Ishikawa (cell line): Measurements from ENCODE around the gene AKAP1.

Source experiments
- CEBPB ChIP-seq: IDR thresholded peaks from 2 replicates; pipeline ENCODE4 v1.6.1; 2012
- CREB1 ChIP-seq: IDR thresholded peaks from 2 replicates; pipeline ENCODE4 v1.6.1; 2012; ENCODE audit warnings: low read depth
- EGR1 ChIP-seq: IDR thresholded peaks from 2 replicates; pipeline ENCODE4 v1.6.1; 2012
- EP300 ChIP-seq: IDR thresholded peaks from 2 replicates; pipeline ENCODE4 v1.6.1; 2012; ENCODE audit warnings: borderline replicate concordance
- FOXM1 ChIP-seq: IDR thresholded peaks from 2 replicates; pipeline ENCODE4 v1.6.1; 2012; ENCODE audit warnings: low read depth, borderline replicate concordance
- MAX ChIP-seq: IDR thresholded peaks from 2 replicates; pipeline ENCODE4 v1.6.1; 2012
- NFIC ChIP-seq: IDR thresholded peaks from 2 replicates; pipeline ENCODE4 v1.6.1; 2012
- RAD21 ChIP-seq: IDR thresholded peaks from 2 replicates; pipeline ENCODE4 v1.6.1; 2012; ENCODE audit warnings: low read depth
- REST ChIP-seq: IDR thresholded peaks from 2 replicates; pipeline ENCODE4 v1.6.1; 2012; ENCODE audit warnings: low read depth, mild to moderate bottlenecking
- TAF1 ChIP-seq: IDR thresholded peaks from 2 replicates; pipeline ENCODE4 v1.6.1; 2012; ENCODE audit warnings: low read depth, mild to moderate bottlenecking
- TCF12 ChIP-seq: IDR thresholded peaks from 2 replicates; pipeline ENCODE4 v1.6.1; 2012; ENCODE audit warnings: low read depth
- TEAD4 ChIP-seq: IDR thresholded peaks from 2 replicates; pipeline ENCODE4 v1.6.1; 2012
- USF1 ChIP-seq: IDR thresholded peaks from 2 replicates; pipeline ENCODE4 v1.6.1; 2012
- YY1 ChIP-seq: IDR thresholded peaks from 2 replicates; pipeline ENCODE4 v1.6.1; 2012; ENCODE audit warnings: low read depth
- ZBTB7A ChIP-seq: IDR thresholded peaks from 2 replicates; pipeline ENCODE4 v1.6.1; 2012; ENCODE audit warnings: low read depth

Gene AKAP1

GRCh38 chr17:57075785-57076184 lies 9.3 kb upstream of the AKAP1 start:
- TF ChIP-seq TEAD4 (no peak), CEBPB (no peak), USF1 (no peak), RAD21 (no peak), EP300 (no peak), TAF1 (no peak), YY1 (no peak), MAX (no peak), CREB1 (no peak), ZBTB7A (no peak)

- TF ChIP-seq CEBPB (no peak), ZBTB7A (no peak), USF1 (no peak), TAF1 (no peak), REST (no peak), TEAD4 (no peak), FOXM1 (no peak), CREB1 (no peak), EP300 (no peak), MAX (no peak), YY1 (no peak), TCF12 (no peak)
These were observed 8.0 kb upstream of the AKAP1 start for GRCh38 chr17:57077000-57077399.

GRCh38 chr17:57078274-57078673 lies 6.8 kb upstream of the AKAP1 start:
- TF ChIP-seq ZBTB7A (no peak), FOXM1 (no peak), CEBPB (no peak), TEAD4 (no peak), REST (no peak), CREB1 (no peak), YY1 (no peak)

- no peak for TF ChIP-seq EP300
- no peak for TF ChIP-seq EGR1
- no peak for TF ChIP-seq USF1
- TF ChIP-seq TAF1: no peak
- no peak for TF ChIP-seq FOXM1
- TF ChIP-seq YY1: no peak
- TF ChIP-seq MAX: no peak
- no peak for TF ChIP-seq REST
- no peak for TF ChIP-seq CEBPB
- TF ChIP-seq CREB1: no peak
- no peak for TF ChIP-seq TCF12
- no peak for TF ChIP-seq NFIC
- no peak for TF ChIP-seq ZBTB7A
- TF ChIP-seq TEAD4: no peak
- no peak for TF ChIP-seq RAD21
These were observed 4.3 kb upstream of the AKAP1 start for GRCh38 chr17:57080718-57081117.
